Measurements from ENCODE around the gene ZNF740.
"Not testable (repeated sequence)": the region's sequence is repeated elsewhere in the genome, so short reads cannot be mapped to it uniquely, and the experiment has no call there.

Gene ZNF740

DNA sequence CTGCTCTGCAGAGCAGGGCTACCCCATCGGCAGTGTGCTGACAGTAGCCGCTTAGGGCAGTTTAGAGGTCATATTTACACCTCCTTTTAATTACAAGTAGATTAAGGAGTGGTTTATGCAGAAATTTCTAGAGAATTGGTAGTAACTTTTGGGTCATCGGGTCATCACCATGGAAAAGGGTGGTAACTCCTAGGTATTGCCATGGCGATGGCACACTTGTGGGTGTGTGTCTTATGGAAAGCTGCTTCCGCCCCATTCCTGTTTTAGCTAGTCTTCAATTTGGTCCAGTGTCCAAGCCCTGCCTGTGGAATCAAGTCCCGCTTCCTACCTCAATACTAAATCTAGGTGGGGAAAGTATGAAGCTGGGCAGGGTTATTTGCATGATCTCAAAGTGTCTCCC is 29.5 kb upstream of the ZNF740 start:
- H3K36me3 ChIP-seq (ENCODE audit: insufficient read depth, insufficient read length, low read length) = no peaks in the 10 kb centered on the region
- H3K4me1 ChIP-seq (ENCODE audit: insufficient read depth, insufficient read length) = no peaks in the 10 kb centered on the region
- TF ChIP-seq YY1 (IDR thresholded peaks at IDR 0.05; ENCODE audit: insufficient read depth, insufficient read length) = no peak
- TF ChIP-seq ZNF274 (IDR thresholded peaks at IDR 0.05; ENCODE audit: low read depth, low read length) = no peak
- TF ChIP-seq SUZ12 (IDR thresholded peaks at IDR 0.05; ENCODE audit: extremely low read depth, insufficient read depth, insufficient read length) = no peak
- H3K27me3 ChIP-seq (ENCODE audit: insufficient read depth, insufficient read length) = no peaks in the 10 kb centered on the region
- H3K9me3 ChIP-seq (ENCODE audit: insufficient read depth, low read length) = peaks cover 6% of the 10 kb centered on the region
- no peak for DNase-seq (ENCODE audit: low read depth, low spot score)
- no peak overlapping the region for H3K9ac ChIP-seq (ENCODE audit: insufficient read length, low read depth)
- H3K4me3 ChIP-seq (ENCODE audit: insufficient read length, low read depth) = no peak overlapping the region

DNA sequence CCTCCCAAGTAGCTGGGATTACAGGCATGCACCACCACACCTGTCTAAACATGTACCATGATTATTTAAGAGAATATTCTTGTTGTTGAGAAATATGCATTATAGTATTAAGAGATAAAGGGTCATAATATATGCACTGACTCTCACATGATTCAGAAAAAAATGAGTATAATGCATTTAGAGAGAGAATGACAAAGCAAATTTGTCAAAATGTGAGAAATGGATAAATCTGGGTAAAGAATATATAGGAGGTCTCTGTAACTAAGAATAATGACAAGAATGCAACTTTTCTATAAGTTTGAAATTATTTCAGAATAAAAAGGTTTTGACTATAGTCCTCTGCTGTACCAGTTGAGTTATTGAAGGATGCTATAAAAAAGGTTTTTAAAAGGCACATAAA is 28.1 kb upstream of the ZNF740 start:
- Histone ChIP-seq H3K27me3 (ENCODE audit: insufficient read depth, insufficient read length) (no peaks in the 10 kb centered on the region), H3K4me3 (ENCODE audit: insufficient read length, low read depth) (no peak overlapping the region), H3K9ac (ENCODE audit: insufficient read length, low read depth) (no peak overlapping the region), H3K36me3 (ENCODE audit: insufficient read depth, insufficient read length, low read length) (no peaks in the 10 kb centered on the region), H3K9me3 (ENCODE audit: insufficient read depth, low read length) (peaks cover 3% of the 10 kb centered on the region; the same call in 1 of the 2 replicates), H3K4me1 (ENCODE audit: insufficient read depth, insufficient read length) (no peaks in the 10 kb centered on the region)
- TF ChIP-seq YY1 (IDR thresholded peaks at IDR 0.05; ENCODE audit: insufficient read depth, insufficient read length) (no peak), SUZ12 (IDR thresholded peaks at IDR 0.05; ENCODE audit: extremely low read depth, insufficient read depth, insufficient read length) (no peak), ZNF274 (IDR thresholded peaks at IDR 0.05; ENCODE audit: low read depth, low read length) (no peak)
- no peak for DNase-seq (ENCODE audit: low read depth, low spot score)

DNA sequence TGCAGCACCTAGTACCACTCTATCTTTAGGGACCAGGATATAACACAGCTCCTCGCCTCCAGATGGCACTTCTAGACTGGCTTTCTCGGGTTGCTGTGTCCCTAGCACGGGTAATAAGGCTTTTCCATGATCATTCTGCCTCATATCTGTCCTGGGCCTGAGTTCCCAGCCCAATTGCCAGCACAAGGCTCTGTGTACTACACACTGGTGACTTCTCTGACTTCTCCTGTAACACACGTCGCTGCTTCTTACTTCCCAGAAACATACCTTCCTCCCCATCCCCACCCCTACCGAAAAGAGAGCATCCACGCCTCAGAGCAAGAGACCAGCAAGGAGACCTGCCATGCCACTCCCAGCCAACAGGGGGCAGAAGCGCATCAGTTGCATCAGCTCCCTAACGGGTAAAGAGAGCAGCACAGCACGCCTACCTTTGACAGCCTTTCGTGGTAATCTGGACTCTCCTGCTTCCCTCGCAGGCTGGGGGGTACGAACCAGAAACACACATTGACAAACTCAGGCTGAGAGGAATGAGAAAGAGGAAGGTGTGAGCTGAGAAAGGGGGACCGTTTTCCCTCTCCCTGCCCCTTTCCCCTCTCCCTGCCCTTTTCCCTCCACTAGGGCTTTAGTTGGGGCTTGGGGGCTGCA is 21.2 kb upstream of the ZNF740 start:
- no peak for TF ChIP-seq ZNF274 (IDR thresholded peaks at IDR 0.05; ENCODE audit: low read depth, low read length)
- no peak for TF ChIP-seq YY1 (IDR thresholded peaks at IDR 0.05; ENCODE audit: insufficient read depth, insufficient read length)
- TF ChIP-seq SUZ12 (IDR thresholded peaks at IDR 0.05; ENCODE audit: extremely low read depth, insufficient read depth, insufficient read length) = no peak
- Histone ChIP-seq H3K4me3 (ENCODE audit: insufficient read length, low read depth) (no peak overlapping the region), H3K9me3 (ENCODE audit: insufficient read depth, low read length) (no peaks in the 10 kb centered on the region), H3K9ac (ENCODE audit: insufficient read length, low read depth) (no peak overlapping the region), H3K36me3 (ENCODE audit: insufficient read depth, insufficient read length, low read length) (no peaks in the 10 kb centered on the region), H3K27me3 (ENCODE audit: insufficient read depth, insufficient read length) (peaks cover 16% of the 10 kb centered on the region), H3K4me1 (ENCODE audit: insufficient read depth, insufficient read length) (peaks cover 7% of the 10 kb centered on the region)
- DNase-seq (ENCODE audit: low read depth, low spot score) = peak; percentile 73

DNA sequence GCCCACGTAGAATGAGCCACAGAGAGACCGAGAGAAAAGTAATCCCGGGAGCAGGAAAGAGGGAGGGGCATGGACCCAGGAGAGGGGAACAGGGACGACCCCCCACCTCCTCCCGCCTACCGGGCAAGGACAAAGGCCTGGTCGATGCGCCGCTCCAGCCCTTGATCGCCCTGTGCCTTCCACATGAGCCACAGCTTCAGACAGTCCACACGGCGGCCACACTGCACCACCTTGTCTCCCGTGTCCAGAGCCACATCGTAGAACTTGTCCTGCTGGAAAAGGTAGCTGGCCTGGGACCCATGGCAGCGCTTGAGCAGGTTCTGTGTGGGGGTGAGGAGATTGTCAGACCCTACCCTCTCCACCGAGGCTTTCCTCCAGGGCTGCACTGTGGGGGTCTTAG is 20.5 kb upstream of the ZNF740 start:
- no peaks in the 10 kb centered on the region for H3K9me3 ChIP-seq (ENCODE audit: insufficient read depth, low read length)
- no peak for TF ChIP-seq YY1 (IDR thresholded peaks at IDR 0.05; ENCODE audit: insufficient read depth, insufficient read length)
- no peaks in the 10 kb centered on the region for H3K36me3 ChIP-seq (ENCODE audit: insufficient read depth, insufficient read length, low read length)
- H3K4me3 ChIP-seq (ENCODE audit: insufficient read length, low read depth) = no peak overlapping the region
- H3K4me1 ChIP-seq (ENCODE audit: insufficient read depth, insufficient read length) = peaks cover 7% of the 10 kb centered on the region
- DNase-seq (ENCODE audit: low read depth, low spot score) = no peak
- no peak overlapping the region for H3K9ac ChIP-seq (ENCODE audit: insufficient read length, low read depth)
- peaks cover 16% of the 10 kb centered on the region for H3K27me3 ChIP-seq (ENCODE audit: insufficient read depth, insufficient read length)

DNA sequence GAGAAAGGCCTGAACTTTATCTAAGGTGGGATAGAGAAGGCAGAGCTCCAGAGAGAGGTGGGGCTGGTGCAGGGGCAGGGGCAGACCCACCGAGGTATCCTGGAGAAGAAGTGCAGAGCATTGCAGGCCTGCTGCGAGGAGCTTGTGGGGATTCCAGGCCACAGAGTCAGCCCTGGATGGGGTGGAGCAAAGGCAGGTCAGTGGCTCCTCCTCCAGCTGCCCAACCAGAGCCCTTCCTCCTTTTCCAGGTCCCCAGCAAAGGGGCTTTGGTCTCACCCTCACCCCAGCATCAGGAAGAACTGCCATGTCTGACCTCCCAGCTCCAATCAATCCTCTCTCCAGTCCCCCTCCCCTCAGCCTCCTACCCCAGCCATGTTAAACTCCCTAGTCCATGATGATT is 19.8 kb upstream of the ZNF740 start:
- Histone ChIP-seq H3K4me1 (ENCODE audit: insufficient read depth, insufficient read length) (peaks cover 7% of the 10 kb centered on the region), H3K9me3 (ENCODE audit: insufficient read depth, low read length) (no peaks in the 10 kb centered on the region), H3K4me3 (ENCODE audit: insufficient read length, low read depth) (no peak overlapping the region), H3K9ac (ENCODE audit: insufficient read length, low read depth) (no peak overlapping the region), H3K36me3 (ENCODE audit: insufficient read depth, insufficient read length, low read length) (no peaks in the 10 kb centered on the region), H3K27me3 (ENCODE audit: insufficient read depth, insufficient read length) (peaks cover 16% of the 10 kb centered on the region)
- TF ChIP-seq ZNF274 (IDR thresholded peaks at IDR 0.05; ENCODE audit: low read depth, low read length) (no peak), SUZ12 (IDR thresholded peaks at IDR 0.05; ENCODE audit: extremely low read depth, insufficient read depth, insufficient read length) (no peak), YY1 (IDR thresholded peaks at IDR 0.05; ENCODE audit: insufficient read depth, insufficient read length) (no peak)
- DNase-seq (ENCODE audit: low read depth, low spot score) = no peak

DNA sequence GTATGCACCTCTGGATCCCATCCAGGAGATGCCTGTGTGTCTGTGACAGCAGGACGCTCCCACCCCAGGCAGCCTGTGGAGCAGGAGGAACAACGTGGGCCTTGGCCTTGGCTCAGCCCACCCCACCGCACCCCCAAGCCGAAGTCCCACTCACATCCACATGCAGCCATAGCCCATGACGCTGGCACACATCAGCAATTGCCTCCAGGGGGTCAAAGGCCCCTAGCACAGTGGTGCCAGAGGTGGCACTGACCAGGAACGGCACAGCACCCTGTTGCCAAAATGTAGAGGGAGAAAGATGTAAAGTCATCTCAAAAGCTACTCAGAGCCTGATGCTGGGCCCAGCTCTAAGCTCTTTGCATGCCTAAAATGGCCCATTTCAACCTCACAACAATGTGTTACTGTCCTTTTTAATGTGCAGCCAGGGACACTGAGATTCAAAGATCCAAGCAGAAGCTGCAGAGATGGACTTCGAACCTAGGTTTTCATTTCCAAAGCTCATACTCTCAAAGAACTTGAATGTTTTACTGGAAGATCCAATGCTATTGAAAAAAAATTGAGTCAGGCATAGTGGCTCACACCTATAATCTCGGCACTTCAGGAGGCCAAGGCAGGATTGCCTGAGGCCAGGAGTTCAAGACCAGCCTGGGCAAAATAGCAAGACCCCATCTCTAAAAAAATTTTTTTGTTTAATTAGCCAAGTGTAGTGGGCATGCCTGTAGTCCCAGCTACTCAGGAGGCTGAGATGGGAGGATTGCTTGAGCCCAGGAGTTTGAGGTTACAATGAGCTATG is 19.2 kb upstream of the ZNF740 start:
- Histone ChIP-seq H3K36me3 (ENCODE audit: insufficient read depth, insufficient read length, low read length) (no peaks in the 10 kb centered on the region), H3K4me1 (ENCODE audit: insufficient read depth, insufficient read length) (peaks cover 7% of the 10 kb centered on the region), H3K27me3 (ENCODE audit: insufficient read depth, insufficient read length) (peaks cover 16% of the 10 kb centered on the region), H3K9ac (ENCODE audit: insufficient read length, low read depth) (no peak overlapping the region), H3K9me3 (ENCODE audit: insufficient read depth, low read length) (no peaks in the 10 kb centered on the region), H3K4me3 (ENCODE audit: insufficient read length, low read depth) (no peak overlapping the region)
- TF ChIP-seq ZNF274 (IDR thresholded peaks at IDR 0.05; ENCODE audit: low read depth, low read length) = no peak
- no peak for DNase-seq (ENCODE audit: low read depth, low spot score)

DNA sequence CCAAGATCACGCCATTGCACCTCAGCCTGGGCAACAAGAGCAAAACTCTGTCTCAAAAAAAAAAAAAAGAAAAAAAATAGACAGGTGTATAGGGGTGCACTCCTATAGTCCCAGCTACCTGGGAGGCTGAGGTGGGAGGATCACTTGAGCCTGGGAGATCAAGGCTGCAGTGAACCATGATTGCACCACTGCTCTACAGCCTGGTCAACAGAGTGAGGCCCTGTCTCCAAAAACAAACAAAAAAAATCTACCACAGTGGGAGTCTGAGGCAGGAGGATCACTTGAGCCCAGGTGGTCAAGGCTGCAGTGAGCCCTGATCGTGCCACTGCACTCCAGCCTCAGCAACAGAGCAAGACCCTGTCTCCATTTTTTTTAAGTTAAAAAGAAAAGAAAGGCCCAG is 17.5 kb upstream of the ZNF740 start:
- H3K9me3 ChIP-seq (ENCODE audit: insufficient read depth, low read length); H3K9ac ChIP-seq (ENCODE audit: insufficient read length, low read depth); H3K4me3 ChIP-seq (ENCODE audit: insufficient read length, low read depth); H3K36me3 ChIP-seq (ENCODE audit: insufficient read depth, insufficient read length, low read length); DNase-seq (ENCODE audit: low read depth, low spot score); H3K4me1 ChIP-seq (ENCODE audit: insufficient read depth, insufficient read length): not testable (repeated sequence)
- peaks cover 22% of the 10 kb centered on the region for H3K27me3 ChIP-seq (ENCODE audit: insufficient read depth, insufficient read length)
